HG02623 (cell line): ENCODE data around the gene TECPR1.

Experiments used
- ATAC-seq: cut with Tn5 transposase; IDR thresholded peaks from one replicate; pipeline ENCODE4 v1.9.1; 2021; ENCODE audit warnings: moderate library complexity; ENCODE audit not compliant: unreplicated experiment

TECPR1 gene

DNA sequence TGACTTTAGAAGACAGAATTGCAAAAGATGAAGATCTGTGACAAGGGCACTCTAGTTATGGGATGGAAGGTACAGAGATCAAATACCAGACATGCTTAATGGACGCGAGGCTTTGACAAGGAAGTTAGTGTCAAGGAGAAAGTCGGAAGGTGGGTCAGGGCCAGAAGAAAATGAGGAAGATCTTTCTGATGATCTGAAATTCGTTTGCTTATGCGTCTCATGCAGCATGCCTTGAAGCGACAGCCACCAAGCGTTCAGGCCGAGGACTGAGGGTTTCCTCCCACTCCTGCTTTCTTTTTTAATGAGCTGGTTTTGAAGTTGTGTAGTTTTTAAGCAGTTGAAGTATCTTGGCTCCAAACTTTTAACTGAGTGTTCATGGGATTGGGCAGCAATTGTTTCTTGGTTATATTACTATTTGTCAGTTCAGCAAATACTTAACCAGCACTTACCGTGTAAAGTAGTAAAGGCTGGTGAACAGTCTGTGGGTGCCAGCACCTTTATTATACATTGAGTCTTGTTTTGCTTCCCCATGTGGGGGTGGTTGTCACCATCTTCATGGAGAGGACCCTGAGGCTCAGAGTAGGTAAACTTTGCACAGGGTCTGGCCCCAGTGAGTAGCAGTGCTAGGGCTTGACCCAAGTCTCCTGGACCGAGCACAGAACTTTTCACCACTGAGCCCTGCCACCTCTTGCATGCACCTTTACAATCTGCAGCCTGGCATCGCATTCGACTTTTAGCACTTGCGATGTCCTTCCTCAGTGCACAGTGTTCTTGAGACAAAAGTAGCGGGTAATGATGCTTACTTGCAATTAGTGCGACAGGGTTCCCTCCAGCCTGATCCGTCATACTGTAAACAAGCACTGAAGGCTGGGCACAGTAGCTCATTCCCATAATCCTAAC, 55.1 kb downstream of the TECPR1 start:
- no peak for ATAC-seq

DNA sequence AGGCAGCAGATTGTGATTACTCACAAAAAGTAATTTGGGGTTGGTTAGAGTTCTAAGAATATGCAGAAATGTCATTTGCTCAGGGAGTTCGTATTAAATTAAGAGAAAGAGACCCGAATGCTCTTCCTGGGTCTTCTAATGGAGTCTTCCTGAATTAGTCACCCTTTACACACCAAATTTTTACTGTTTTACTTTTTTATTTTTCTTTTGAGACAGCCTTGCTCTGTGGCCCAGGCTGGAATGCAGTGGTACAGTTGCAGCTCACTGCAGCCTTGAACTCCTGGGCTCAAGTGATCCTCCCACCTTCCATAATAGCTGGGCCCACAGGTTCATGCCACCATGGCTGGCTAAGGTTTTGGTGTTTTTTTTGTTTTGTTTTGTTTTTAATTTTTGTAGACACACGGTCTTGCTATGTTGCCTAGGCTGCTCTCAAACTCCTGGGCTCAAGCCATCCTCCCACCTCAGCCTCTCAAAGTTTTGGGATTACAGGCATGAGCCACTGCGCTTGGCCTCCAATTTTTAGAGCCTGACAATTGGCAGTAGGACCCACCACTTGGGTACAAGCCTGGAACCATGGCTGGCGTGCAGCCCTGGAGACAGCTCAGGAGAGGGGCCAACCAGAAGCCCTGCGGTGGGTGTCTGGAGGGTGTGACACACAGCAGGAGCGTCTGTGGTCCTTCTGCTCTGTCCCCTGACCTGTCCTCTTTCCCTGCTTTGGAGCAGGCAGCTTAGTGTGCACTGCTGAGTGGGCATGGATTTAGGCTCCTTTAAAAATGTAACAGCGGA, 57.2 kb downstream of the TECPR1 start:
- ATAC-seq = no peak

DNA sequence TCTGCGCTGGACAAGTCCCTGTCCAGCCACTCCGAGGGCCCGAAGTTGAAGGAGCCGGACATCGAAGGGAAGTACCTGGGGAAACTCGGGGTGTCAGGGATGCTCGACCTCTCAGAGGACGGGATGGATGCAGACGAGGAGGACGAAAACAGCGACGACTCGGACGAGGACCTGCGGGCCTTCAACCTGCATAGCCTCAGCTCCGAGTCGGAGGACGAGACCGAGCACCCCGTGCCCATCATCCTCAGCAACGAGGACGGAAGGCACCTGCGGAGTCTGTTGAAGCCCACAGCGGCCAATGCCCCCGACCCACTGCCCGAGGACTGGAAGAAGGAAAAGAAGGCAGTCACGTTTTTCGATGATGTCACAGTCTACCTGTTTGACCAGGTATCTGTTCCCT, 57.8 kb downstream of the TECPR1 start:
- ATAC-seq = no peak

DNA sequence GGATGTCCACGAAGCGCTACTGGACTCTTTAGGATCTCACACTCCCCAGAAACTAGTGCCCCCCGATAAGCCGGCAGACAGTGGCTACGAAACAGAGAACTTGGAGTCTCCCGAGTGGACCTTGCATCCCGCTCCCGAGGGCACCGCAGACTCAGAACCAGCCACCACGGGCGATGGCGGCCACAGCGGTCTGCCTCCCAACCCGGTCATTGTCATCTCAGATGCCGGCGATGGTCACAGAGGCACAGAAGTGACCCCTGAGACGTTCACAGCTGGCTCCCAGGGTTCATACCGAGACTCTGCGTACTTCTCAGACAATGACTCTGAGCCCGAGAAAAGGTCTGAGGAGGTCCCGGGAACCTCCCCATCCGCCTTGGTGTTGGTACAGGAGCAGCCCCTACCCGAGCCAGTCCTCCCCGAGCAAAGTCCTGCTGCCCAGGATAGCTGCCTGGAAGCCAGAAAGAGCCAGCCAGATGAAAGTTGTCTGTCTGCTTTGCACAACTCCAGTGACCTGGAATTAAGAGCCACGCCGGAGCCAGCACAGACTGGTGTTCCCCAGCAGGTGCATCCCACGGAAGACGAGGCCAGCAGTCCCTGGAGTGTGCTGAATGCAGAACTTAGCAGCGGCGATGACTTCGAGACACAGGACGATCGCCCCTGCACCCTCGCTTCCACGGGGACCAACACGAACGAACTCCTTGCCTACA, 58.4 kb downstream of the TECPR1 start:
- no peak for ATAC-seq

DNA sequence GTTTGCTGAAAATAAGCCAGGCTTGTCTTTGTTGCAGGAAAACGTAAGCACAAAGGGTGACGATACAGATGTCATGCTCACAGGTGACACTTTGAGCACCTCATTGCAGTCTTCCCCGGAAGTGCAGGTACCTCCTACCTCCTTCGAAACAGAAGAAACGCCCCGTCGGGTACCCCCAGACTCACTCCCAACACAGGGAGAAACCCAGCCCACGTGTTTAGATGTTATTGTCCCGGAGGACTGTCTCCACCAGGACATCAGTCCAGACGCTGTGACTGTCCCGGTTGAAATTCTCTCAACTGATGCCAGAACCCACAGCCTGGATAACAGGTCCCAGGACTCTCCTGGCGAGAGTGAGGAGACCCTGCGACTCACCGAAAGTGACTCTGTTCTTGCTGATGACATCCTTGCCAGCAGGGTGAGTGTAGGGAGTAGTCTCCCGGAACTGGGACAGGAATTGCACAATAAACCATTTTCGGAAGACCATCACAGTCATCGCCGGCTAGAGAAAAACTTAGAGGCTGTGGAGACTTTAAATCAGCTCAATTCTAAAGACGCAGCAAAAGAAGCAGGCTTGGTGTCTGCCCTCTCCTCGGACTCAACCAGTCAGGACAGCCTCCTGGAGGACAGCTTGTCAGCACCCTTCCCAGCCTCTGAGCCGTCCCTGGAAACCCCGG, 59.1 kb downstream of the TECPR1 start:
- ATAC-seq = no peak

DNA sequence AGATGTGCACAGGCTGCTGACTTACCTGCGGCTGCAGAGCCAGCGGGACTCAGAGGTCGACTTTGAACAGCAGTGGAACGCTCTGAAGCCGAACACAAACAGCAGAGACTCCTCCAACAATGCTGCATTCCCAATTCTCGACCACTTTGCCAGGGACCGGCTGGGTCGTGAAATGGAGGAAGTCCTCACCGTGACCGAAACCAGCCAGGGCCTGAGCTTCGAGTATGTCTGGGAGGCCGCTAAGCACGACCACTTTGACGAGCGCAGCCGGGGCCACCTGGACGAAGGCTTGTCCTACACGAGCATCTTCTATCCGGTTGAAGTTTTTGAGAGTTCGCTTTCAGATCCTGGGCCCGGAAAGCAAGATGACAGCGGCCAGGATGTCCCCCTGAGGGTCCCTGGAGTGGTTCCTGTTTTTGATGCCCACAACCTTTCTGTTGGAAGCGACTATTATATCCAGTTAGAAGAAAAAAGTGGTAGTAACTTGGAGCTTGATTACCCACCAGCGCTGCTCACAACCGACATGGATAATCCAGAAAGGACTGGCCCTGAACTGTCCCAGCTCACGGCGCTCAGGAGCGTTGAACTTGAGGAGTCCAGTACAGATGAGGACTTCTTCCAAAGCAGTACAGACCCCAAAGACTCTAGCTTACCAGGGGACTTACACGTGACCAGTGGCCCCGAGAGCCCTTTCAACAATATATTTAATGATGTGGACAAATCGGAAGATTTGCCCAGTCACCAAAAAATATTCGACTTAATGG, 60.2 kb downstream of the TECPR1 start:
- no peak for ATAC-seq

DNA sequence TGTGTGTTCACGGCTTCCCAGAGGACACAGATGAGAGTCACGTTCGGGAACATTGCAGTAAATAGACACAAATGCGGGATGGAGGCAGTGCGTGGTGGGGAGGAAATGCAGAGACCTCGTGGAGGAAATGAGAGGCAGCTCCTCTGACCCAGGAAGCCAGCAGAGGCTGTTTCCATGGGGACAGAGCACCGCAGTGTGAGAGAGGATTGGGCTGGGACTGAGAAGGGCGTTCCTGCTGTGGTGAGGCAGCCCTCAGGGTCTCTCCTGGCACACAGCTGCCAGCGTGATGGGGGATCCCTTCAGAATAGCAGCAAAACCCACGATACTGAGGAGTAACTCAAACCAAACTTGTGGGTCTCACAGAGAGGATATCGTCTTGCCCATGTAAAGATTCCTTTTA, 62.5 kb downstream of the TECPR1 start:
- ATAC-seq = no peak

DNA sequence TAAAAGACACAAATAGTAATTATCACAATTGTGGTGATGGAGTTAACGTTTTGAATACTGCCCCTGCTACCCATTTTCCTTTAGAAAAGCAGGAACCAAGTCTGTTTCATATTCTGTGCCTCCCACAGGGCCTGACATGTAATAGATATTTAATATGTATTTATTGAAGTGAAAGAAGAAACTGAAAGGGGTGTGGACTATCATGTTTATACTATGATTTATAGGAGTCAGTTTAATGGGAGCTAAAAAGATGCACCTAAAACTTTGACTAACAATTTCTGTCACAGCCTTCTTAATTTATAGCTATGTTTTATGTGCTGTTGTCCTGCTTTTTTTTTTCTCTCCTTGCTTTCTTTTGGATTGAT, 64.9 kb downstream of the TECPR1 start:
- ATAC-seq = no peak

DNA sequence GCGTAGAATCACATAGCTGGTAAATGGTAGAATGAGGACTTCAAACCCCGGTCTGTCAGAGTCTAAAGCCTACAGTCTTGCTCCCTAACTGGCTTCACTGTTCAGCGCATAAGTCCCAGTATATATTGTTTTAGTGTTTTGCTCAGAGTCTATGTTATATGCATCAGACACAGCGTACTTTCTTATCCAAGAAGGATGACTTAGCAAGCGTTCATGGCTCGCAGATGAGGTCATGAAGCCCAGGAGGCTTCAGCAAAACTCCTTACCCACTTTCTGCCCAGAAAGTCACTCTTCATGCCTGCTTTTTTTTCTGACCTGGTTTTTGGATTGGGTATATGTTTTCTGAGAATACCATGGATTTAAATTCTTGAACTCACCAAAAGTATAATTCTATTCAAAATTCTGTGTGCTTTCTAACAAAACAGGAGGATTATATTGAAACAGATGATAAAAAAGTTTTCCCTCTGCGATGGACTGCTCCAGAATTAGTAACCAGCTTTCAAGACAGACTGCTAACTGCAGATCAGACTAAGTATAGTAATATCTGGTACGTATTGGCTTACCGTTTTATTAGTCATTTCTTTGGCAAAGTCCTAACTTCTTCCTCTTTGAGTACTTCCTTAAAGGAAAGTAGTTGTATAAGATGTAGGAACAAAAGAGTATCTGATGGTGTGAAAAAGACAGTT, 65.4 kb downstream of the TECPR1 start:
- ATAC-seq = no peak

DNA sequence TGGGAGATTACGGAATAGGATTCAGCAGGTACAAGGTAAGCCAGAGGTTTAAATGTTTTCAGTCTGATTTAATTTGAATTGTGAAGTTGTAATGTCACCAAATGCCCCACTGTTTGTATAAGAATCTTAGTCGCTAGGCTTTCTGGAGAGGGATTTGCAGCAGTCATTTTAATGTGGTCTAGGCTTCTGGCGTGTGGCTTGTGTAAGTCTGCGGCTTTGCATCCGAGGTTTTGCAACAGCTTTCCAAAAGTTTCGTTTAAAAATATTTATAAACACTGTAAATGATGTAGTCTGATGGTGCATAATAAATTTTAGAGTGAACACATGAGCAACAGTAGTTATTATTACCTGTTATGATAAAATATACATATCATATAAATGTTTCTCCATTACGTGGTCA, 66.9 kb downstream of the TECPR1 start:
- ATAC-seq = no peak

DNA sequence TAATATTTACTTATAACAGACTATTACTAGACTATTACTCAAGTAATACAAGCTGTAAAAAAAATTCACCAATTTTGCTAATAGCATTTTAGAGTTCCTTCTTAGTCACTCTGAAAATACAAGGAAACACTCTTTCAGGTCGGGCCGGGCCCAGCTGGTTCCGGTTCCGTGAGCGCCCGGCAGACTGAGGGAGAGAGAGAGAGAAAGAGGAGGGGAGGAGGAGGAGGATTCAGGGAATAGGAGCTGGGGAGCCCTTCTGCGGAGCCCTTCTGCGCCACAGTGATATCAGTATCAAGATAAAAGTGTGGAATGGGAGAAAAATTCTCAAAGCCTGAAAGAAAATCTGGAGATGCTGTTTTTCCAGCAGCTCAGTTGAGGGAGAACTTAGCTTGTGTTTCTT, 71.3 kb downstream of the TECPR1 start:
- no peak for ATAC-seq

DNA sequence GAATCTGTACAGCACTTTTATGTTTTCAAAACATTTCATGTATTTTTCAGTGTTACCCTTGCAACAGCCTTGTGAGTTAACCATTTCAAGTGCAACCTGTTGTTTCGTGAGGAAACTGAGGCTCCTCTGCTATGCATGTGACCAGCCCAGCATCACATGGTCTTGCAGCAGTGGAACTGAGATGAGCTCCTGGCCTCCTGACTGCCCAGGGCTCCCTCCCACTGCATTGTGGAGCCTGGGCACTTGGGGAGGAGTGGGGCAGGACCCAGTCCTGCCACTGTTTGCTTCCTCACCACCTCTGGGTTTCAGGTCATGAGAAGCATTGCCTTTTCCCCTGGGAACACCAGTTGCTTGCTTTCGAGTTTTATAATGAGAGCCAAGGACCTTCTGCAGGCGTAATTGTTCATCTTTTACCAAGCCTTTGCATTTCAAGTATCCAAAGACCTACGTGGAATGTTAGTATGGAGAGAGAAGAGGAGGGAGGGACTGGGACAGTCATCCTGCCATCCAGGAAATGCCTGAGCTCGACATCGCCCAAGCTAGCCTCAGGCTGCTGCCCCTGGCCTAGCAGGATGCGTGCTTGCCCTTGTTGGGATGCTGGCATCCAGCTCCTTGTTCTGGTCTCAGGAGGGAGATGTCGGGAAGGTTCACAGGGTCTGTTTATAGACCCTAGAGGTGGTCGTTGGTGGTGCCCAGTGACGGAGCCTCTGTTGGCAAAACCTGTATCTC, 73.1 kb downstream of the TECPR1 start:
- no peak for ATAC-seq

DNA sequence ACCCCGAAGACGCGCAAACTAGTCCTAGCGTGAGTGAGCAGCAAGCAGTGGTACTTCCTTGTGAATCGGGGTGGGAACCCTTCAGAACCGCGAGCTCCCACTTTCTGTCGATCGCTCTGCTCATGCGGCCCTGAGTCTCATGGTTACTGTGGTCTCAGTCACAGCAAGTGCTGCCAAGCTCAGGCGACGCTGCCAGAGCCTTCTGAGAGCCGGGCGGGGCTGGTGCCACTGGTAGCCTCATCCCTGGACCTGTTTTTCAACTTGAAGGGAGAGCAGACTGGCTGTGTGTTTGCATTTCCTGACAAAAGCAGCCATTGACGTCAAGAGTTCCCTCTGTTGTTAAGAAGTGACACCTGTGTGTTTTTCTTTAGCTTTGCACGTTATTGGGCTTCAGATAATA, 73.7 kb downstream of the TECPR1 start:
- no peak for ATAC-seq

DNA sequence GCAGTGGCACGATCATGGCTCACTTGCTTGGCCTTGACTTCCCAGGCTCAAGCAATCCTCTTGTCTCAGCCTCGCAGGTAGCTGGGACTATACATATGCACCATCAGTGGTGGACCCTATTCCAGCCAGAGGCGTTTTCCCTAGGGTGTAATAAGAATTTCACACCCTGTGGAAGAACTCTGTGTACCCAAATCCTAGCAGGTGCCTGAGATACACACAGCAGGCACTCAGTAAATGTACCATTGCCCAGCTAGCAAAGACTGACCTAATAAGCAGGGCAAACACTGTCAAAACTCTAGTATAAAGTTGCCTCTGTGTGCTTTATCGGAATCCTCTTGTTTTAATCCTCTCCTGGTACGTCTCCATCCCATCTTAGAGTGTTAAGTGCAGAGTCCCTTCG, 74.5 kb downstream of the TECPR1 start:
- no peak for ATAC-seq

DNA sequence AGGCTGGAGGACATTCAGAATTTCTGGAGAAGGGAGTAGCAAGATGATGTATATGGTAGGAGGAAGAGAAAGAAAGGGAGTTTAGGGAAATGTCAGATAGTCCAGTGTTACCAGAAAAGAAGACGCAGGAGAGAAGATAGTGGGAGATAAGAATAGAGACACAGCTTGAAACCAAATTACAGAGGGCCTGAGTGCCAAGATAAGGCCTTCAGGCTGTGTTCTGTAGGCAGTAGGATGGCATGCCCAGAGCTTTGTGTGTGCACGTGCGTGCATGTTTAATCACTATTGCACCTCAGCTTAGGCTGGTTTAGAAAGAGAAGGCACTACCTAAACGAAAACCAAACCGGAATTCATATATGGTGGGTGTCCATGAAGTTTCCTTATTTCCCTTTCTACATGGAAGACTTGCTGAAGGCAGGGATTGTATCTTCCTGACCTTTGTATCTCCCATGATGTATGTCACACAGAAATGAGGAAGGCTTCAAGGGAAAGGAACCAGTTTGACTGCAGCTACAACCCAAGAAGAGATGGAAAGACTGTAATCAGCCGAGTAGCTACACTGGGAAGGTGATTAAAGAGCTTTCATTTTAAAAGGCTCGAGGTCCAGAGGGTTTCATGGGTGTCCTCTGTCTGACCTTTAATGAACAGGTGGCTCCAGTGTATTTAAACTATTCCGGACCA, 76.6 kb downstream of the TECPR1 start:
- no peak for ATAC-seq

DNA sequence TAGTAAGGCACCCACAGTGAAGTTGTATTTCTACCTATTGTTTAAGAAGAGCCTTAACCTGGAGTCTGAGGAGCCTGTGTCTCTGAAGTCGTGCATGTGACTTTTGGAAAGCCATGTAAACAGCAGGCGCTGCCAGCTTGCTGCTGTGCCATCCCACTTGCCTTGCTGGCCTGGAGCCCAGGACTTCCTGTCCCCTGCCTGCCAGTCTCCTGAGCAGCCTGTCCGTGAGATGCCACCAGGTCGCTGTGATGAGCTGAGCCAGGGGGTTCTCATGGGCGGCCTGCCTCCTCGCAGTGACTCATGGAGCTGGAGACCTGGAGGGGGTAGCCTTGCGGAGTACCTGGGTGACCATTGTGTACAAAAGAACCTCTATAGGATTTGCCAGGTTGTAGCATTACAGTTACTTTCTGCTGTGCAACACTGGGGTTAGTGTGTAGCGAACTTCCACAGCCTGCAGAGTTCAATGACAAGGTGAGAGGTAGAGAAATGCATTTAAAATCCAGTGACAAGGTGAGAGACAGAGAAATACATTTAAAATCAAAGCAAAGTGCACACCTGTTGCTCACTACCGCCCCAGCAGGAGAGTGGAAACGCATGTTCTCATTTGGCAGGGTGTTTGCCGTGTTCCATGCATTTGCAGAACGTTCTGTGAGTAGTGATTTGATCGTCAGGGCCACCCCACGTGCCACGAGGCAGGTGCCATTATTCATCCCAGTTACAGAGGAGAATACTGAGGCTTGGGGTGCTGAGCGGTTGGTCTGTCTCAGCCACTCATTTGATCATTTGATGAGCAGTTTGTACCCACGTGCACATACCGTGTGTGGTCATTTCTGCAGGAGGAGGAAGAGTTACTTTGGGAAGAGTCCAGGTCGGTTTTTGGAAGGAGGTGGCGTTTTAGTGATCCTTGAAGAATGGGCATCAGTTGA, 77.4 kb downstream of the TECPR1 start:
- no peak for ATAC-seq

DNA sequence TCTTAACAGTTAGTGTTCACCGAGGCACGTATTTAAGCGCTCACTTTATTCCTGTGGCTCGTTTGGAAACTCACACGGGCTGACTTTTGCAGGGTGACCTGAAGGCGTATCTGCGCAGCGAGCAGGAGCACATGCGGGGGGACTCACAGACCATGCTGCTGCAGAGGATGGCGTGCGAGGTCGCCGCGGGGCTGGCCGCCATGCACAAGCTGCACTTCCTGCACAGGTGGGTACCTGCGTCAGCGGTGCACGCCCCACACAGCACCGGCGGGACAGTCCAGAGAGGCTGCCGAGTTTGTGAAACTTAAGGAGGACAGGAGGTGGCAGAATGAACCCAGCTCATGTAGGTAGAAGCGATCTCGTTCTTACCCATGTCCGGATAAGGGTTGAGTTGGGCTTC, 80.6 kb downstream of the TECPR1 start:
- no peak for ATAC-seq

DNA sequence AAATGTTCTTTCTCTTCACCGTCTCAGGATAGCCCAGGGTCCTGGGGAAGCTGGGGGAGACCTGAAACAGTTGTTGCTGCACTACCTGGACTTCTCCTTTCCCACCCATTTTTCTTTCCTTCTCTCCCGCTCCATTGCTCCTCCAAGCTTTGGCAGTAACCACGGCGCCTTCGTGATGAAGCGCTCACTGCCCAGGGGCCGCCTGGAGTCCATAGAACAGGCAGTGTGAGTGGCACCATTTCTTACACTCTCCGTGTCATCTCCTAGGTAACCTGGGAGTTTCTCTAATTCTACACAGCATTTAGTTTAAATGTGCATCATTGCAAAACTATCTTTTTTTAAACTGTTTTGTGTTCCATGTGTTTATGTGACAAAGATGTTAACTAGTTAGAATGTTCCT, 81.1 kb downstream of the TECPR1 start:
- no peak for ATAC-seq
